Coronary artery (tissue), 2 donors: ENCODE data around the gene CHD9.

Experiments
- DNase-seq: peaks from one replicate; pipeline ENCODE4 v3.0.0-alpha.2; 2017; ENCODE audit warnings: low spot score
- H3K27ac ChIP-seq, 2 donors: fragments of 200-600 bp; sonication (generic); one replicate each; pipeline ENCODE4 v1.5.1; 2016 to 2019
- H3K4me3 ChIP-seq: fragments of 200-600 bp; sonication (generic); 2 replicates; pipeline ENCODE4 v1.5.1; 2016; ENCODE audit warnings: mild to moderate bottlenecking, moderate library complexity
- TF ChIP-seq, protein P1 (sequence below): fragments of 200-600 bp; sonication (generic); IDR thresholded peaks from one replicate; pipeline ENCODE4 v1.5.1; 2019; ENCODE audit warnings: antibody characterized with exemption

Gene CHD9, protein sequence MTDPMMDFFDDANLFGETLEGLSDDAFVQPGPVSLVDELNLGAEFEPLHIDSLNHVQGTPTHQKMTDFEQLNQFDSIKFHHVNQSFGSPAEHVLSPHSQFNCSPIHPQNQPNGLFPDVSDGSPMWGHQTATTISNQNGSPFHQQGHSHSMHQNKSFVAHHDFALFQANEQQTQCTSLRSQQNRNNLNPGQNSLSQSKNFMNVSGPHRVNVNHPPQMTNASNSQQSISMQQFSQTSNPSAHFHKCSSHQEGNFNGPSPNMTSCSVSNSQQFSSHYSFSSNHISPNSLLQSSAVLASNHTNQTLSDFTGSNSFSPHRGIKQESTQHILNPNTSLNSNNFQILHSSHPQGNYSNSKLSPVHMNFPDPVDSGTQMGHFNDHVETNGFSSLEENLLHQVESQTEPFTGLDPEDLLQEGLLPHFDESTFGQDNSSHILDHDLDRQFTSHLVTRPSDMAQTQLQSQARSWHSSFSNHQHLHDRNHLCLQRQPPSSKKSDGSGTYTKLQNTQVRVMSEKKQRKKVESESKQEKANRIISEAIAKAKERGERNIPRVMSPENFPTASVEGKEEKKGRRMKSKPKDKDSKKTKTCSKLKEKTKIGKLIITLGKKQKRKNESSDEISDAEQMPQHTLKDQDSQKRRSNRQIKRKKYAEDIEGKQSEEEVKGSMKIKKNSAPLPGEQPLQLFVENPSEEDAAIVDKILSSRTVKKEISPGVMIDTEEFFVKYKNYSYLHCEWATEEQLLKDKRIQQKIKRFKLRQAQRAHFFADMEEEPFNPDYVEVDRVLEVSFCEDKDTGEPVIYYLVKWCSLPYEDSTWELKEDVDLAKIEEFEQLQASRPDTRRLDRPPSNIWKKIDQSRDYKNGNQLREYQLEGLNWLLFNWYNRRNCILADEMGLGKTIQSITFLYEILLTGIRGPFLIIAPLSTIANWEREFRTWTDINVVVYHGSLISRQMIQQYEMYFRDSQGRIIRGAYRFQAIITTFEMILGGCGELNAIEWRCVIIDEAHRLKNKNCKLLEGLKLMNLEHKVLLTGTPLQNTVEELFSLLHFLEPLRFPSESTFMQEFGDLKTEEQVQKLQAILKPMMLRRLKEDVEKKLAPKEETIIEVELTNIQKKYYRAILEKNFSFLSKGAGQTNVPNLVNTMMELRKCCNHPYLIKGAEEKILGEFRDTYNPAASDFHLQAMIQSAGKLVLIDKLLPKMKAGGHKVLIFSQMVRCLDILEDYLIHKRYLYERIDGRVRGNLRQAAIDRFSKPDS (N-terminal part only)

DNA sequence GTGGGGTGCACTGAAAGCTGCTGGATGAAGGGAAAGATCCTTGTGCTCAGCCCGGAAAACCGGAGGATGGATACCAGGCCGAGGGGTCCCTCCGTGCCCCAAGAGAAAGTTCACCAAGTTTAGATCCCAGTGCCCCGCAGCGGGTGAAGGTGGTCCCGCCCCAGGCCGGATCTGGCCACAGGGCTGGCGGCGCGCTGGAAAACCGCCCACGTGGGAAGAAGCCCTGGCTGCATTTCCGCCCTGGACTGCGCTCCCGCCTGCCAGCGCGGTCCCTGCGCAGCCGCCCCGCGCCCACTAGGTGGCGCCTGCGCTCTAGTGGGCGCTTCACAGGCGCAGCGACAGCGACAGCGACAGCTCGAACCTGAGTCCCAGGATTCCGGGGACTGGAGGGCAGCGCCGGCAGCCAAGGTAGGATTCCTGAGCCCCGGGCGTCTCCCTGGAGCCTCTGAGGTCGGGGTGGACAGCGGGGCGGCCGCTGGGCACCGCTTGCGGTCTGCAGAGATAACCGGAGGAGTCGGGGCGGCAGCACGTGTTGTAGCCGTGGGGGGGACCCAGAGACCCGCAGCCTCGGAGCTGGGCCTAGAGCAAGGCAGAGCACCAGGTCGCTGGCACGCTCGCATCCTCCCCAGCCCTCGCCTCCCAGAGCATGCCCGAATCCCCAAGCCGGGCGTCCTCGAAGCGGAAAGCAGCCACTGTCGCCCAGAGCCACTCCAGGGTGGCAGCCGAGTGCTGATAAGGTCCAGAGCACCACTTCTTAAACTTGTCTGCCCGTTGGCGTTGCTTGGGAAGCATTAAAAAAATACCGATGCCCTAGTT, at the start of gene CHD9:
CHD9 (plus strand) TSS at position 322 of the 816 bp plus-strand sequence. CDS start 101,099 bp downstream, outside the sequence.
- DNase-seq, result peak; percentile 92
- H3K4me3 ChIP-seq, result peak within 1 kb of the TSS; percentile 85
- TF ChIP-seq, protein P1, sequence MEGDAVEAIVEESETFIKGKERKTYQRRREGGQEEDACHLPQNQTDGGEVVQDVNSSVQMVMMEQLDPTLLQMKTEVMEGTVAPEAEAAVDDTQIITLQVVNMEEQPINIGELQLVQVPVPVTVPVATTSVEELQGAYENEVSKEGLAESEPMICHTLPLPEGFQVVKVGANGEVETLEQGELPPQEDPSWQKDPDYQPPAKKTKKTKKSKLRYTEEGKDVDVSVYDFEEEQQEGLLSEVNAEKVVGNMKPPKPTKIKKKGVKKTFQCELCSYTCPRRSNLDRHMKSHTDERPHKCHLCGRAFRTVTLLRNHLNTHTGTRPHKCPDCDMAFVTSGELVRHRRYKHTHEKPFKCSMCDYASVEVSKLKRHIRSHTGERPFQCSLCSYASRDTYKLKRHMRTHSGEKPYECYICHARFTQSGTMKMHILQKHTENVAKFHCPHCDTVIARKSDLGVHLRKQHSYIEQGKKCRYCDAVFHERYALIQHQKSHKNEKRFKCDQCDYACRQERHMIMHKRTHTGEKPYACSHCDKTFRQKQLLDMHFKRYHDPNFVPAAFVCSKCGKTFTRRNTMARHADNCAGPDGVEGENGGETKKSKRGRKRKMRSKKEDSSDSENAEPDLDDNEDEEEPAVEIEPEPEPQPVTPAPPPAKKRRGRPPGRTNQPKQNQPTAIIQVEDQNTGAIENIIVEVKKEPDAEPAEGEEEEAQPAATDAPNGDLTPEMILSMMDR, result peak; percentile 99
- peak within 1 kb of the TSS; percentile 69 to 94 for H3K27ac ChIP-seq

DNA sequence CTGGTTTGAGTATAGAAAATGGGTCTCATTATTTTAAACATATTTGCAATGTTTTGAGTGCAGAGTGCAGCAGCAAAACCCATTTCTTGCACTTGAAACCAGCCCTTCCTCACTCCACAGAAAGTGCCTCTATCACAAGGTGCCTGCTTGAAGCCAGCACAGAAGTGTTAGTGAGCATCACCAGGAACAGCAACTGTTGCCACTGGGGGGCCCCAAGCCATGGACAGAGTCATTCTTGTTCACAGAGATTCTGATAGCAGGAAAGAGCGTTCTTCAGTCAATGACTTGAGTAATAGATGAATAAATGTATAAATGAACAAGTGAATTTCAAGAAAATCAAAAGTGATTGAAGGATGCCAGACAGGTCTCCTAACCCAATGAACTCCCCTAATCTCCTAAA, 47.7 kb upstream of the CHD9 start:
- no peak for DNase-seq
- TF ChIP-seq, protein P1, result no peak
- H3K27ac ChIP-seq, result no peak overlapping the region
- no peak overlapping the region for H3K4me3 ChIP-seq

DNA sequence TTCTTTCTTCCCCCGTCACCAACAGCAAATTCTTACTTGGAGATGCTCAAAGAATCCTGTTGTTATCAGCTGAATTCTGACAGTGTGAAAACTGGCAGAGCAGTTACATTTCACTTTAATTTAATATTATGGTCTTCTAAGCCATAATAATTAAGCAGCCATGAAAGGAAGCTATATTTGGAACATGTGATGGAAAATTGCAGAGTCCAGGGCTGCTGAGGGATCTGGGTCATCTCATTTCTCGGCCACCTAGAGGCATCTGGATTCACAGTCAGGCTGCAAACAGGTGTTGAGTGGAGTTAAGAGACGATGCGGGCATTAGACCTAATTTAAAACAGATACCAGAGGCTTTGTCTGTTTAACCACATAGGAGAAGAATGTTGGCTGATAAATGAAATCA, 40.5 kb upstream of the CHD9 start:
- H3K27ac ChIP-seq, result no peak overlapping the region
- DNase-seq, result no peak
- TF ChIP-seq, protein P1, result no peak
- H3K4me3 ChIP-seq, result no peak overlapping the region

DNA sequence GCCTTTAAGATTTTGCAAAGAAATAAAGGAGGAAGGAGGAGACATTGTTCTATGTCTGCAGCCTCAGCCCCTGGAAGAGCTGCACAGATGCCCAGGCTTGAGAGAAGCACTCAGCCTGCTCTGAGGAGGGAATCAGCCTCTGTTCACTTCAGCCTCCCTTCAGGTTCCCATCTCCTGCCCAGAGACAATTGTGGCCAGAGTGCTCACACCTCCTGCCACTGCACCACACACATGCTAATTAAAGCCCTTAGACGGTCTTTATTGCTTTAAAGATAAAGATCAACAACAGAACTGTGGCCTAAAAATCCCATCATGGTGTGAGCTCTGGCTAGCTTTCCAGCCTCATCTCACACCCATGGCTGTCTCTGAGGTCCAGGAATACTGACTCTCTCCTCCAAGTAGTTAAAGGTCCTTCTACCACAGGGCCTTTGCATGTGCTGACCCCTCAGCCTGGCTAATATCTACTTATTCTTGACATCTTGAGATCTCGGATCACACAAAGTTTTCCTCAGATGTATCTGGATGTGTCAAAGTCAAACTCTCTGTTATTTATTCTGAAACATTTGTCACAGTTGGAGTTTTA, 35.9 kb upstream of the CHD9 start:
- Histone ChIP-seq H3K4me3 (no peak overlapping the region), H3K27ac (no peak overlapping the region)
- TF ChIP-seq, protein P1, result no peak
- no peak for DNase-seq

DNA sequence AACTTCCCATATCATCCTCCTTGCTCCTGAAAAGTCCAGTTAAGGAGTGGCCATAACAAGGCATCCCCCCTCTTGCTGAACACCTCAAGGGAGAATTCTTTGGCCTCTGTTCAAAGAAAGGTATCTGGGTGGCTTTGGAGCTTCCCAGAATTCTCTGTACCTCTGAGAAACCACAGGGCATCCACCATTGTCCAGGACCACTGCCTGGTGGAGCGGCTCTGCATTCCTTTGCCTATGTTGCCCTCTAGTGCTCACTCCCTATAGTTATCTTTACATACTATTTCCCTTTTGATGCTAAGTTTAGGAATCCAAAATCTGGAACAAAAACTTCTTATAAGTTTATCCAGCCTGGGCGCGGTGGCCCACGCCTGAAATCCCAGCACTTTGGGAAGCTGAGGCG, 32.4 kb upstream of the CHD9 start:
- H3K27ac ChIP-seq, result no peak overlapping the region
- H3K4me3 ChIP-seq, result no peak overlapping the region
- TF ChIP-seq, protein P1, result peak; percentile 18
- no peak for DNase-seq

DNA sequence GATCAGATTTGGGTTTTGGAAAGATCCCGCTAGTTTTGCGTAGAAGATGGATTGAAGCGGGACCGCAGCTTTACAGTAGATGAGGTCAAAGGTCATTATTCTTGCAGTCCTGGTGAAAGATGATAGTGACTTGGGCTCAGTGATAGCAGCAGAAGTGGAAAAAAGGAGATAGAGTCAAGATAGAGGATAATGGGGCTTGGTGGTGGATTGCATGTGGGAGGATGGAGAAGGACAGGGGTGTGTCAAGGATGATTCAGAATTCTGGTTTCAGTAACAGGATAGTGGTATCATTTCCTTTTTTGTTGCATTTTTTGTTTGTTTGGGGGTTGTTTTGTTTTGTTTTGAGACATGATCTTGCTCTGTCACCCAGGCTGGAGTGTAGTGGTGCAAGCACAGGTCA, 30.7 kb upstream of the CHD9 start:
- TF ChIP-seq, protein P1, result no peak
- Histone ChIP-seq H3K4me3 (no peak overlapping the region), H3K27ac (no peak overlapping the region)
- no peak for DNase-seq
